HepG2 (cell line): ENCODE measurements around the gene COBLL1. TPM values are rescaled to one million over a fixed set of nuclear protein-coding genes. Genes with fewer than 3 reads are reported as not detected.

ENCODE experiments used
- CBX5 ChIP-seq: sonication (generic); formaldehyde crosslinking; IDR thresholded peaks from 2 replicates; pipeline ENCODE4 v1.4.0; 2020; ENCODE audit warnings: missing genetic modification reagents, borderline replicate concordance
- EED ChIP-seq: sonication (generic); formaldehyde crosslinking; IDR thresholded peaks from 2 replicates; pipeline ENCODE4 v1.5.0; 2020; ENCODE audit warnings: mild to moderate bottlenecking, missing genetic modification reagents
- FOXA3 ChIP-seq: IDR thresholded peaks from 2 replicates; pipeline ENCODE4 v1.6.1; 2016; ENCODE audit warnings: missing genetic modification reagents, missing compliant biosample characterization
- HINFP ChIP-seq: sonication (generic); formaldehyde crosslinking; IDR thresholded peaks from 2 replicates; pipeline ENCODE4 v1.4.0; 2020; ENCODE audit warnings: low read depth, mild to moderate bottlenecking, missing genetic modification reagents
- HNRNPLL ChIP-seq: fragments of 200-400 bp; formaldehyde crosslinking; IDR thresholded peaks from 2 replicates; pipeline ENCODE4 v1.6.1; 2017; ENCODE audit warnings: mild to moderate bottlenecking, low read depth, low read length; ENCODE audit not compliant: poor library complexity, severe bottlenecking
- KDM2A ChIP-seq: sonication (generic); formaldehyde crosslinking; IDR thresholded peaks from 2 replicates; pipeline ENCODE4 v1.4.0; 2020; ENCODE audit warnings: low read depth, missing genetic modification reagents, borderline replicate concordance
- MXD3 ChIP-seq: IDR thresholded peaks from 2 replicates; pipeline ENCODE4 v1.6.1; 2016; ENCODE audit warnings: mild to moderate bottlenecking, missing biosample characterization, missing genetic modification reagents
- NR1H2 ChIP-seq: sonication (generic); formaldehyde crosslinking; IDR thresholded peaks from 2 replicates; pipeline ENCODE4 v1.8.1; 2022; ENCODE audit warnings: low read depth, missing genetic modification reagents, borderline replicate concordance
- RBM22 ChIP-seq: fragments of 200-400 bp; formaldehyde crosslinking; optimal IDR thresholded peaks from 2 replicates; pipeline ENCODE3; 2017; ENCODE audit warnings: mild to moderate bottlenecking, low read length, moderate library complexity
- REL ChIP-seq: sonication (generic); formaldehyde crosslinking; conservative IDR thresholded peaks from 2 replicates; pipeline ENCODE4 v1.8.0; 2022; ENCODE audit warnings: mild to moderate bottlenecking, missing genetic modification reagents, moderate library complexity
- TAF15 ChIP-seq: fragments of 200-400 bp; formaldehyde crosslinking; IDR thresholded peaks from one replicate; pipeline ENCODE4 v1.6.1; 2018; ENCODE audit warnings: mild to moderate bottlenecking, low read depth, low read length; ENCODE audit not compliant: poor library complexity, severe bottlenecking
- THRA ChIP-seq: sonication (generic); formaldehyde crosslinking; IDR thresholded peaks from 2 replicates; pipeline ENCODE4 v1.4.0; 2020; ENCODE audit warnings: missing genetic modification reagents, borderline replicate concordance
- ZBTB26 ChIP-seq: IDR thresholded peaks from 2 replicates; pipeline ENCODE4 v1.6.1; 2016; ENCODE audit warnings: missing compliant biosample characterization, missing genetic modification reagents, borderline replicate concordance
- ZNF333 ChIP-seq: sonication (generic); formaldehyde crosslinking; IDR thresholded peaks from 2 replicates; pipeline ENCODE4 v1.4.0; 2020; ENCODE audit warnings: mild to moderate bottlenecking, missing genetic modification reagents, borderline replicate concordance
- ZNF543 ChIP-seq: sonication (generic); formaldehyde crosslinking; IDR thresholded peaks from 2 replicates; pipeline ENCODE4 v1.4.0; 2020; ENCODE audit warnings: mild to moderate bottlenecking, missing genetic modification reagents
- ZNF546 ChIP-seq: sonication (generic); formaldehyde crosslinking; conservative IDR thresholded peaks from 2 replicates; pipeline ENCODE4 v1.8.1; 2023; ENCODE audit warnings: mild to moderate bottlenecking, missing genetic modification reagents
- ZNF562 ChIP-seq: sonication (generic); formaldehyde crosslinking; IDR thresholded peaks from 2 replicates; pipeline ENCODE4 v1.8.0; 2022; ENCODE audit warnings: missing genetic modification reagents, borderline replicate concordance
- ZNF740 ChIP-seq: sonication (generic); formaldehyde crosslinking; IDR thresholded peaks from 2 replicates; pipeline ENCODE4 v1.4.0; 2020; ENCODE audit warnings: missing genetic modification reagents
- ZSCAN22 ChIP-seq: sonication (generic); formaldehyde crosslinking; IDR thresholded peaks from 2 replicates; pipeline ENCODE4 v1.4.0; 2020; ENCODE audit warnings: mild to moderate bottlenecking, missing genetic modification reagents
- ZSCAN25 ChIP-seq: sonication (generic); formaldehyde crosslinking; IDR thresholded peaks from 2 replicates; pipeline ENCODE4 v1.8.0; 2022; ENCODE audit warnings: mild to moderate bottlenecking, missing genetic modification reagents
- ZZZ3 ChIP-seq: sonication (generic); formaldehyde crosslinking; IDR thresholded peaks from 2 replicates; pipeline ENCODE4 v1.4.0; 2020; ENCODE audit warnings: missing genetic modification reagents, mild to moderate bottlenecking, borderline replicate concordance
- polyA plus RNA-seq, 8 experiments: library from polyadenylated mRNA; depleted of rRNA in 3 of 8; stranded (reverse) in 7 of 8; unstranded in 1 of 8; fragments of >200 nt; fragmentation: Illumina TruSeq in 4 of 8; extraction: Trizol in 4 of 8; gene quantifications; 2 replicates each; pipeline versions ENCODE4 v1.2.1 to v1.2.3, GENCODE V29; 2011 to 2016; ENCODE audit warnings: low read depth in 4 of 8, missing spikeins in 1 of 8, mixed read lengths in 1 of 8; ENCODE audit not compliant: insufficient read depth in 1 of 8
- total RNA-seq, 5 experiments: library from RNA; depleted of rRNA; stranded (reverse); fragments of >200 nt; fragmentation: Illumina TruSeq; extraction: Trizol; gene quantifications; 2 replicates each; pipeline ENCODE4 v1.2.3, GENCODE V29; 2016; ENCODE audit warnings: low read depth in 1 of 5

COBLL1 gene
- total and polyA plus RNA-seq, 2 of the 13 experiments (the other 11 are each of a cell fraction or from before 2014, with no cell fraction given): 32.6 to 86.8 TPM

GRCh38 chr2:164887434-164888144 lies 46.0 kb upstream of the COBLL1 start (continued):
- TF ChIP-seq ZNF333 (CRISPR knock-in tag) (no peak), EED (CRISPR knock-in tag) (no peak), ZNF543 (CRISPR knock-in tag) (no peak), HINFP (CRISPR knock-in tag) (no peak), FOXA3 (CRISPR knock-in tag) (peak; percentile 93), TAF15 (no peak), ZSCAN25 (no peak), ZNF546 (CRISPR knock-in tag) (no peak), ZZZ3 (CRISPR knock-in tag) (no peak), RBM22 (no peak), ZBTB26 (no peak), ZSCAN22 (CRISPR knock-in tag) (no peak), ZNF740 (CRISPR knock-in tag) (no peak), MXD3 (no peak), CBX5 (CRISPR knock-in tag) (no peak), NR1H2 (CRISPR knock-in tag) (no peak), REL (CRISPR knock-in tag) (no peak), THRA (peak; percentile 90), HNRNPLL (no peak), ZNF562 (CRISPR knock-in tag) (no peak), KDM2A (CRISPR knock-in tag) (no peak)
